GM21381 (cell line): Measurements from ENCODE around the gene NDUFS7.

ENCODE experiments used
- ATAC-seq: cut with Tn5 transposase; IDR thresholded peaks from one replicate; pipeline ENCODE4 v1.9.1; 2021; ENCODE audit warnings: mild to moderate bottlenecking, moderate library complexity; ENCODE audit not compliant: unreplicated experiment

Gene NDUFS7

DNA sequence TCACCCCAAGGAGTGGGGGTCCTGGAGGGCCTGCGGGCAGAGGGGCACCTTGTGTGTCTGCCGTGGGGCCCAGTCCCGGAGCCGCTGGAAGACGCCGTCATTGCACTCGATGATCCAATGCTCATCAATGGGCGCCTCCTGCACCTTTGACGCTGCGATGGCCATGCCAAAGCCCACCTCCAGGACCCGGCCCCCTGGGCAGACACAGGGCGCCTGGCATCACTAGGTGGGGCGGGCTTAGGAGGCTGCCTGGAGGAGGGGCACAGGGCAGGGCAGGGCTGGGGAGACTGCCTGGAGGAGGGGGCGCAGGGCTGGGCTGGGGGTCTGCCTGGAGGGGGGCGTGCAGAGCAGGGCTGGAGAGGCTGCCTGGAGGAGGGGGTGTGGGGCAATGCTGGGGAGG lies 16.0 kb downstream of the NDUFS7 start:
- ATAC-seq, result no peak

- no peak for ATAC-seq
Measured at GRCh38 chr19:1400281-1401137, 16.8 kb downstream of the NDUFS7 start.

DNA sequence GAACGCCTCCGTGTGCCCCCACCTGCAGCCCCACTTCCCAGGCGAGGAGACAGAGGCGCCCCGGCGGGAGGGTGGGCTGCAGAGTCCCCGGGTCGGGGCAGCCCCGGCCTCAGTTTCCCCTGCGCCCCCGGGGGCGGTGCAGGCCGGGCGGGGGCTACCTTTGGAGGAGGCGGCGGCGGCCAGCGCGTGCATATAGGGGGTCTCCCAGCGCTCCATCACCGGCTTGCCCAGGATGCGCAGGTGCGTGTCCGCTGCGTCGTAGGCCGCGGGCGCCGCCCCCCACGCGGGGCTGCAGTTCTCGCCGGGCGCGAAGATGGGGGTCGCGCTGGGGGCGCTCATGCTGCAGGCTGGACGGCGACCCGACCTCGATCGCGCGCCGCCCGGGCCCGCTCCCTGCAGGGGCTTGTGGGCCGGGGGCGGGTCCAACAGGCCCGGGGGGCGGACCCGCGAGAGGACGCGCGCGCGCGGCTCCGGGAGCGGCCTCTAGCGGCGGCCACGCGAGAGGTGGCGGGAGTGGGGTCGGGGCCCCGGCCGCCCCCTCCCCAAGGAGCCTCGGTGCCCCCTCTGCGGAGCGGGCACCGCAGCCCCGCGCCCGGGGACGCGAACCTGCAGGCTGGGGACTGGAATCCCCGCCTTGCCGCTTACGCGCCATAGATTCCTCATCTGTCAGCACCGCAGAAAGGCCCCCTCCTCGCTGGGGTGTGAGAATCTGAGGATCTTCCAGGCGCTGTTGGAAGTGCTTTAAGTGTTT lies 17.6 kb downstream of the NDUFS7 start, which contains the start of gene GAMT:
GAMT (minus strand) TSS at position 405 of the 751 bp plus-strand sequence; CDS start at position 339, 66 bp downstream.
- no peak for ATAC-seq

GRCh38 chr19:1401889-1402217 lies 18.1 kb downstream of the NDUFS7 start:
- no peak for ATAC-seq

GRCh38 chr19:1402411-1403070 lies 18.8 kb downstream of the NDUFS7 start:
- ATAC-seq, result no peak

GRCh38 chr19:1406774-1407527 lies 23.2 kb downstream of the NDUFS7 start:
- ATAC-seq, result peak; percentile 77

- ATAC-seq, result peak; percentile 22
Measured at GRCh38 chr19:1407528-1408299, 24.0 kb downstream of the NDUFS7 start, which contains the start of gene DAZAP1. Gene DAZAP1 (plus strand): TSS chr19:1407586. CDS start chr19:1407774, 188 bp downstream.

DNA sequence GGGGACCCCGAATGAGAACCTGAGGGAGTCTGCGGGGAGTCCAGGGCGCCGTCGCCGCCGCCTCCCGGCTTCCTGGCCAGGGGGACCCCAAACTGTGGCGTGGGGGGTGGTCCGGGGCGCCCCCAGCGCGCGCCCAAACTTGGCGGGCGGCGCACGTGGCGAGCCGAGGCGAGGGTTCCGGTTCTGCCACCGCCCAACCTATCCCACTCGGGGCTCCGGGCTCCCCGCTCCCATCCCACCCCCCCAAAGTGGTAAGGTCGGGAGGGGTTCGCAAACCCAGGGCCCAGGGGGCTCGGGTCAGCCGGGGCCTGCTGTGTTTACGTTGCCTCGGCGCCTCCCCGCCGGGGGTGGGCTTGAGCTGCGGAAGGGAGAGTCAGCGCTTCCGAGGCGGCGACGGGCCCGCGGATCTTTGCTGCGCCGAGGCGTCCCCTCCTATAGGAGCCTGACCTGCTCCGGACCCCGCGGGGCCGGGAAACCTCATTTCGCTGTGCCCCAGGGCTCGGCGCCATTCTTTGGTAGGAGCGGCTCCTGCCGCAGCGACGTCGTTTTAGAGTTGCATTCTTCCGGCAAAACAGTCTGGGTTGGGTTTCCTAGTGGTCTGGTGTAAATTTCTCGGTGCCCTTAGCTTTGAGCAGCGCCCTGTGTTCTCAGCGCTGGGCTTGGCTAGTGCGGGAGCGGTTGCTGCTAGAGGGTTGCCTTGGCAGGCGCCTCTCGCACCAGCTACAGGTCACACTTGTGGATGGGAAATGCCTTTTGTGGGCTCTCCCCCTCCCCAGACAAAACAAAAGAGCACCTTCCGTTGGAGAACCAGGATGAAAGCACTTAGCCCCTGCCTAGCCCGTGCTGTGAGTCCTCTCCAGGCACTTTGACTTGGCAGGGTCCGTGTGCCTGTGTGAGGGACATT lies 24.8 kb downstream of the NDUFS7 start:
- ATAC-seq, result no peak

- ATAC-seq, result no peak
Measured at GRCh38 chr19:1409204-1410005, 25.7 kb downstream of the NDUFS7 start.

DNA sequence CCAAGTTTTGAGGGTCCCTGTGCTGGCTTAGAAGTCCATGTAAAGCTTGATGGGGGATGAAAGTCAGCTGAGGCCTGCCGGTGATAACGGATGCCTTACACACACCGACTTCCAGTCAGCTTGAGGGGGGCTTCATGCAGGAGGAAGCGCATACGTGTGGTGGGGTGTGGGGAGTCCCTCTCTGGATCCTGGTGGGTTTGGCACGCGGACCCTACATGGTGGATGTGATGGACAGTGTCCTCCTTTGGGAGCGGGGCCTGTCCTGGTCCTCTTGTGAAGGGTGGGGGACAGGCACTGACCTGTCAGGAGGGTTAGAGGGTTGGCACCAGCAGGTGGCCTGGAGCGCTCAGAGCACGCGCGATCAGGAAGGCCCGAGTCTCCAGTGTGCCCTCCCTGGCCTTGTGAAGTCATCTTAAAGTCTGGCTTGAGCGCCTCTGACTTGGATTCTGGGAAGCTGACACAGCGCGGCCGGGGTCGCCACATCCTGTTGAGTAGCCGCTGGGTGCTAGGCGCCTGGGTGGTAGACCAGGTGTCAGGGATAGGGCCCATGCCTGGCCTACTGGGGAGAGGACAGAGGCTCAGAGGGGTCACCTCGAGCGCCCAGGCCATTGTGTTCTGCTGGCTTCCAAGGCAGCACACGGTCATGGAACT lies 26.6 kb downstream of the NDUFS7 start:
- ATAC-seq, result no peak

GRCh38 chr19:1410789-1411188 lies 27.1 kb downstream of the NDUFS7 start:
- no peak for ATAC-seq

GRCh38 chr19:1411255-1412191 lies 27.8 kb downstream of the NDUFS7 start:
- no peak for ATAC-seq

GRCh38 chr19:1412323-1412923 lies 28.7 kb downstream of the NDUFS7 start:
- no peak for ATAC-seq

DNA sequence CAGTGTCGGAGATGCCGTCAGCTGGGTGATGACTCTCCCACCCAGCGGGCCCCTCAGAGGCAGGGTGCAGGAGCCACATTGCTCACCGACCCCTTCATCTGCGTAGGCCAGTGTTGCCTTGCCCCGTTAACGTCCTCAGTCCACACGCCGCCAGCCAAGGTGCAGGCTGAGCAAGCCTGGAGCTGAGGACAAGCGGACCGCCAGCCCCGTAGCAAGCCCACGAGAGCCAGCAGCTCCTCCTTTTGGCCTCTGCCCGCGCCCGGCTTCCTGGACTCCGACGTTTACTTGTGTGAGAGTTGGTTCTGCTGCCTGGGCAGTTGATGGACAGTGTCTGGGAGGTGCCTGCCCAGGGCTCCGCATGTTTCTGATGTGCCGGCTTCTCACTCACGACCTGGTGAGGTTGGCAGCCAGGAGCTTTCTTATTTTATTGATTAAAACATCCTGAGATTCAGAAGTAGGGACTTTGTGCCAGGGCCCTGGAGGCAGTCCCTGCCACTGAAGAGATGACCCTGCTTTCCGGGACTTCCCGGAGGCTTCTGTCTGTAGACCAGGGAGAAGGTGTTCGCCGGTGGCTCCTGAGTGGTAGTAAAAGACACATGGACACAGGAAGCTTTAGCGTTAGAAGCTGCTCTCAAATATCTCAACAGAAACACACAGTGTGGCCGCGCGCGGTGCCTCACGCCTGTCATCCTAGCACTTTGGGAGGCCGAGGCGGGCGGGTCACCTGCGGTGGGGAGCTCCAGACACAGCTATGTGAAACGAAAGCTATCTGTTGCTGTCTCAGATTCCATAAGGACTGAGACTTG lies 29.5 kb downstream of the NDUFS7 start:
- no peak for ATAC-seq
